ENCODE data around the gene ZNF524.

DNA sequence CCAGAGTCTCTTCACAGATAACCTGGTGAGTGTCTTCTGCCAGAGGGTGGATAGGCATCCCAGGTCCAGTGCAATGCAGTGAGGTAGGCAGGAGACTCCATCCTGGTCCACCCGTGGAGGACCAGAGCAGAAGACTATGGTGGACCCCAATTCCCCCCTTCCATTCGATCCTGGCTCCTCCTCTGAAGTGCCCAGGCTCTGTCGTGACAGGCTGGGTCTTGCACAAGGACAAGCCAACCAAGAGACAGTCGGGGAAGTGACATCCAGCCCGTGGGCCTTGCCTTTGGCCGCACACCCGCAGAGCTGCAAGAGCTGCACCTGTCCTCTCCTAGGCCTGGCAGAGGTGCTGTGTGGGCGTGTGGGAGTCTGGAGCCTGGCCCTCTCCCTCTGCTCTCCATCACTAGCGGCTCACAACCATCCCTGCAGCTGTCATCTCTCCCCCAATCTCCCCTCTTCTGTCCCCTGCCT is 21.2 kb downstream of the ZNF524 start:
- TF ChIP-seq, protein P1, sequence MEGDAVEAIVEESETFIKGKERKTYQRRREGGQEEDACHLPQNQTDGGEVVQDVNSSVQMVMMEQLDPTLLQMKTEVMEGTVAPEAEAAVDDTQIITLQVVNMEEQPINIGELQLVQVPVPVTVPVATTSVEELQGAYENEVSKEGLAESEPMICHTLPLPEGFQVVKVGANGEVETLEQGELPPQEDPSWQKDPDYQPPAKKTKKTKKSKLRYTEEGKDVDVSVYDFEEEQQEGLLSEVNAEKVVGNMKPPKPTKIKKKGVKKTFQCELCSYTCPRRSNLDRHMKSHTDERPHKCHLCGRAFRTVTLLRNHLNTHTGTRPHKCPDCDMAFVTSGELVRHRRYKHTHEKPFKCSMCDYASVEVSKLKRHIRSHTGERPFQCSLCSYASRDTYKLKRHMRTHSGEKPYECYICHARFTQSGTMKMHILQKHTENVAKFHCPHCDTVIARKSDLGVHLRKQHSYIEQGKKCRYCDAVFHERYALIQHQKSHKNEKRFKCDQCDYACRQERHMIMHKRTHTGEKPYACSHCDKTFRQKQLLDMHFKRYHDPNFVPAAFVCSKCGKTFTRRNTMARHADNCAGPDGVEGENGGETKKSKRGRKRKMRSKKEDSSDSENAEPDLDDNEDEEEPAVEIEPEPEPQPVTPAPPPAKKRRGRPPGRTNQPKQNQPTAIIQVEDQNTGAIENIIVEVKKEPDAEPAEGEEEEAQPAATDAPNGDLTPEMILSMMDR (IDR thresholded peaks at IDR 0.05; ENCODE audit: borderline replicate concordance, extremely low read depth, low read length, poor library complexity, severe bottlenecking): no peak
- no peak for TF ChIP-seq EZH2 (IDR thresholded peaks at IDR 0.05; ENCODE audit: borderline replicate concordance, low read depth, low read length, severe bottlenecking)

Data from DND-41 (cell line).